T follicular helper cell (primary cell): ENCODE results near the gene MSH4.
"Not testable (repeated sequence)": the region's sequence is repeated elsewhere in the genome, so short reads cannot be mapped to it uniquely, and the experiment has no call there.

Source experiments
- DNase-seq: peaks from one replicate; pipeline ENCODE4 v3.0.0-alpha.2; 2020; ENCODE audit warnings: low read depth

Gene MSH4

GRCh38 chr1:75937034-75937433, 140.4 kb downstream of the MSH4 start:
- DNase-seq = no peak

DNA sequence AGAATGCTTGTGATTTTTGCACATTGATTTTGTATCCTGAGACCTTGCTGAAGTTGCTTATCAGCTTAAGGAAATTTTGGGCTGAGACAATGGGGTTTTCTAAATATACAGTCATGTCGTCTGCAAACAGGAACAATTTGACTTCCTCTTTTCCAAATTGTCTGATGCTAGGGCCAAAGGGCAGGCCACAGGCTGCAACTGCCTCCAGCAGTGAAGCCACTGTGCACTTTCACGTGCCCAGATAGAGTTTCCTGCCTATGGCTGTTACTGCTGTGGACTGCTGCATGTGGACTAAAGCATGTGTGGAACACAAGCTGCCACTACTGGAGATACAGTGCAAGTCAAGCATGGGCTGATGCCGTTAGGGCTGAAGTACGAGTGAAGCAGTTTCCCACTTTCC, 146.4 kb downstream of the MSH4 start:
- not testable (repeated sequence) for DNase-seq

- DNase-seq = no peak
These were observed 153.5 kb downstream of the MSH4 start for GRCh38 chr1:75950176-75950575.

DNA sequence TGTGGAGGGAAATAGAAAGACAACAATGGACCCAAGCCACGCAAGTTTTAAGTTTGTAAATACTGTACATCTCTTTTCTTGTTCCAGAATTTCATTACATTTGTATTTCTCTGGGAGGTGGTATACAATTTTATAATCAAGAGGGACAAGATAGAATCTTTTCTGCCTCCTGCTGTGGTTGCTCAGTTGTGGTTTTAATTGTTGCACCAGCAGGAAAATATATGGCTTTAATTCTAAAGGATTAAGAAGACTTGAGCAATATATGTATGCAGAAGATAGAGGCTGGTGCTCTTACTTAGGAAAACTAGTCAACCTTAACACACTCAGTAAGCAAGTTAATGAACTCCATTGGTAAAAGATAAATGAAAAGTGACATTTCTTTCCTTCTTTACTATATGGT, 155.3 kb downstream of the MSH4 start:
- DNase-seq = no peak

DNA sequence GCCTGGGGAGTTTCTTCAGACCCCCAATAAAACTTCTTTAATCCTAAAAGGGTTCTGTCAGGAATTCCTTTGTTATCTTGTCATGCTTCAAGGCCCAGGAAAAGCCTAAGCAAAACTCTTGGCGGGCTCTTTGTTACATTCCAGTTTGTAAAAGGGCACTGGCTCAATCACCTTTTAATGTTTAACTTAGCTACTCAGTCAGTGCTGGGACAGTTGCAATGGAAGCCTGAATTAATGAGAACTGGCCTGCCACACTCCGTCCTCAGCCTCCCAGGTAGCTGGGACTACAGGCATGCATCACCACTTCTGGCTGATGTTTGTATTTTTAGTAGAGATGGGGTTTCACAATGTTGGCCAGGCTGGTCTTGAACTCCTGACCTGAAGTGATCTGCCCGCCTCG, 156.8 kb downstream of the MSH4 start:
- DNase-seq = no peak

DNA sequence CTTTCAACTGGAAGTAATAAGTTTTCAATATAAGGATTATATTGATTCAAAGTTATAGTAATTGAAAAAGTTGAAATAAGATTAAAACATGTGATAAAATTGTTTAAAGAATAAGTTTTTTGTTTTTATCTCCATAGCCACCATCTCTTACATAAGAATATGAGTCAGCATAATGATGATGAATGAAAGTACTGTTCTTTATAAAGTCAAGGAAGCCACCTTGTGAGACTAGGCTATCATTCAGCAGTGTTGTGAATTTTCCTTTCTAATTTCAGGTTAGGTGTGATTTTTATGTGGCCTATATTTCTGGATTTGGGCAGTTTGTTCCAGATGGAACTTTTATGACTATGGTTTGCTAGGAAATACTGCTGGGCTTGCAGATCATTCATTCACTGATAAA, 157.9 kb downstream of the MSH4 start:
- DNase-seq = no peak
